Stimulated activated CD8-positive, alpha-beta memory T cell treated with anti-CD3 and anti-CD28 coated beads, Interleukin-2, amount 100 ng/mL, for 1 hour (primary cell): ENCODE results near the gene ERN1.
A peak's percentile ranks its signal among the peaks of the same experiment; 100 is the strongest.

ENCODE experiments used
- DNase-seq, 2 donors: peaks; one replicate each; pipeline ENCODE4 v3.0.0-alpha.2; 2020; ENCODE audit warnings: low read depth in 2 of 2

Gene ERN1

GRCh38 chr17:64005734-64006167 is 124.2 kb downstream of the ERN1 start:
- no peak for DNase-seq

- no peak for DNase-seq
Measured at GRCh38 chr17:64004903-64005733, 124.8 kb downstream of the ERN1 start.

DNA sequence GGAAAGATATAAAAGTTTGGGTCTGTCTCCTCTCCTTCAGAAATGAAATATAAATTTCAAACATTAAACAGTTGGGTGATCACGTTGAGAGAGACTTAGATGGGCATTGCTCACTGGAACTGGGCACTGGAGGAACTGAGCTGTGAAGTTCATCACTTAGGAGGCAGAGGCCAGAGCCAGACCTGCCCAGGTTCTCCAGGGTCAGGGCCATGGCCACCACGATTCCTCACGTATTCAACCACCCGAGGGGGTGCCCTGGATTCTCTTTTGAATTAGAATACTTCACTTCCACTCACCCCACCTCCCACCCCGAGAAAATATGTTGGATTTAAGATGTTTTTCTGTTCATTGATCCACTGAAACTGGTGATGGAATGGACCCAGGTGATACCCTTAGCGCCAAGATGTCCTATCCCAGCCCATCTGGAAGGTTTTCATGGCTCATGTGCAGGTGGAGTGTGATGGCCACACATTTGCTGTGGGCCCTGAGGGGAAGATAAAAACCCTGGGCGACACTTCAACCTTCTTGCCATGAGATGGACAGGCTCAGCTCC is 125.7 kb downstream of the ERN1 start:
- no peak for DNase-seq

DNA sequence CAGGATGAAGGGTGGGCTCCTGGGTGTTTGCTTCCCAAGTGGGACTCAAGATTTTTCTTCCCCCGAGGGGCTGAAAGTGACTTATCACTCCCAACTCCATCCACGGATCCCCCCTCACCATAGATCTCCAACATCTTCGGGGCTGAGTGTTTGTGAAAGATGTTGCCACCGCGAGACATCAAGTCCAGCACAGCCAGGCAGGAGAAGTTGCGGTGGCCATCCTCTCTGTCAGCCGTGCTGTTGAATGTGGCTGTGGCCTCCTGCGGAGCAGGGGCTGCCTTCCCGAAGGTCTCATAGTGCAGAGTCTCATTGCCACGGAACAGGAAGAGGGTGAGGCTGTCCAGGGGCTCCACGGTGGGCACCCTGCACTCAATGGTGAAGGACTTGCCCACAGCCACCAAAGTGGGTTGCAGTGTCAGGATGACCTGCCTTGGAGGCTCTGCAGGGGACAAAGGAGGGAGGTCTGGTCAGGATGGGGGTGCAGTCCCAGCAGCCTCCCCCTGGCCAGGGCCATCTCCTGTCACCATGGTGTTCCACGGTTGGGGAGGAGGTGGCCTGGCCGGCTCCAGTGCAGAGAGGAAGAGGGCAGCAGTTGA is 126.3 kb downstream of the ERN1 start:
- no peak for DNase-seq

DNA sequence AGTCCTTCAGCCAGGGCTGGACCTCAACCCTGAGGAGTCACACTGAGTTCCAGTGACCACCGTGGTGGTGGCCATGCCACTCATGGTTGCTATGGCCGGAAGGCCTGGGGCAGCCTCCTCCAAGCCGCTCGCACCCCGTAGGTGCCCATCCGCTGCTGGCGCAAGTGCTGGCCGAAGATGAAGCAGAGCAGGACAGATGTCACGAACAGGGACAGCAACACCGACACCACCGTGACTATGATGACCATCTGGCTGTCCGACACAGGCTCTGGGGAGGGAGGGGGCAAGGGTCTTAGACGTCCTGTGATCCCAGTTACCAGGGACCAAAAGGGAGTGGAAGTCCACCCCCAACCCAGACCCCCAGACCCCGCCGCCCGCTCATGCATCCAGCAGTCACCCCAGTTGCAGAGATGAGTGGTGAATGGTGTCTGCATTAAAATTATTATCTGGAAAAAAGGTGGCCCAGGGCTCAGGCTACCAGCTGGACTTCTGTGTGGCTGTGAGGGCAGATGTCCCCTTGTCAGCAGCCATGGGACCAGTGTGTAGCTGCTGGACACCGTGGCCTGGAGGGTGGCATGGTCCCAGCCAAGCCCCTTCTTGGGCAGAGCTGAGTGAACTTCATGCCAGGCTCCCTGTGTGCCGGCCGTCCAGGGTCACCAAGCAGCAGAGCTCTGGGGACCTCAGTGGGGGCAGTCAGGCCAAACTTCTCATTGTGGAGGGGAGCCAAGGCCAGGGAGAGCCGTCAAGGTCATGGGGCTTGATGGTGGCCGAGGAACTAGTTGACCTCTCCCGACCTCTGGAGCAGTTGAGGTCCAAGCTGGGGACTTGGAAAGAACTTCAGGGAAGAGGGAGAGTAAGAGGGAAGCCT is 127.1 kb downstream of the ERN1 start:
- DNase-seq = no peak

DNA sequence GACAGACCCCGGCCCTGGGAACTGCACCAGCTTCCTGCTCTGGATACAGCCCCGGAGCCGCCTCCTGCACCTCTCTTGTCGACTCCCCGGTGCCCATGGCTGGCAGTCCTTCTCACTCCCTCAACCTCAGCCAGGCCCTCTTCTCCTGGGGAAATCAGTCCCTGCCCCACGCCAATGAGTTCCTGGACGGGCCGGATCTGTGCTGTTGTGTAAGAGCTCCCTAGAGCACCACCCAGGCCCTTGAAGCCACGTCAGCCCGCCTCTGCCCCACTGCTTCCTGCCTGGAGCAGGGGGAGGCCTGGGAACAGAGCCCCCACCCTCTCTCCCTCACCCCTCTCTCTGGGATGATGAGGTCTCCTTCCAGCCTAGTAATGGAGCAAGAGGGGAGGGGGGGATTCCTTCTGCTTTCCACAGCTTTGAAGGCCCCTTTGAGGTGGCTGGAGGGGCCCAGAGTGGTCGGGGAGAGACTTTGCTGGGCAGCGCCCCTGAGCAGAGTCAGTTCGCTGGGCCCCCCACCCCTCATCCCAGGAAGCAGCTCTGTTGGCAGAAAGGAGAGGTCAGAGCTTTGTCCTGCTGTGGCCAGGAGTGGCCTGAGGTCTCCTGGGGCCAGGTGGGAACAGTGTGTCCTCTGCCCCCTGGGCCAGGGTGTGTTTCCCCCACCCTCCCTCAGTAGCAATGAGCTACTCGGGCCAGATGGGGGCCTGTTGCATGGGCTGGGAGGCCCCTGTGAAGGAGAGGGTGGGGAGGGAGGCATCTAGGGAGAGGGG is 128.0 kb downstream of the ERN1 start:
- no peak for DNase-seq

DNA sequence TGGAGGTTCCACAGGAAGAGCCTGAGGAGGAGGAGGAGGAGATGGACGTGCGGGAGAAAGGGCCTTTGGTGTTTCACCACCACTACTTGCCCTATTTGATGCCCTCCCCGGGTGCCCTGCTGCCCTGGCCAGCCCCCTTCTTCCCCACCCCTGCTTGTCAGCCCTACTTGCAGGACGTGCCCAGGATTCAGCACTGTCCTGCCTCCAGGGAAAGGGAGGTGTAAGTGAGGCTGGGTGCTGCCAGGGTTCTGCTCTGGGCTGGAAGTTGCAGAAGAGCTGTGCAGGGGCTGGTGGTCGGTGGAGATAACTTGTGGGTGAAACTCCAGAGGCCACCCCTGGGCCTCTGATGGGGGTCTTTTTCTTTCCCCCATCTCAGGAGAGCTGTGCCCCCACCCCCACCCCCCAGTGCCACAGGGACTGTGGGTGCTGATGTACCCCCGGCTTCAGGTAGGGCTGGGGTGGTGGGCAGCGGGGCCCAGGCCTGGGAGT is 128.8 kb downstream of the ERN1 start:
- DNase-seq = no peak

DNA sequence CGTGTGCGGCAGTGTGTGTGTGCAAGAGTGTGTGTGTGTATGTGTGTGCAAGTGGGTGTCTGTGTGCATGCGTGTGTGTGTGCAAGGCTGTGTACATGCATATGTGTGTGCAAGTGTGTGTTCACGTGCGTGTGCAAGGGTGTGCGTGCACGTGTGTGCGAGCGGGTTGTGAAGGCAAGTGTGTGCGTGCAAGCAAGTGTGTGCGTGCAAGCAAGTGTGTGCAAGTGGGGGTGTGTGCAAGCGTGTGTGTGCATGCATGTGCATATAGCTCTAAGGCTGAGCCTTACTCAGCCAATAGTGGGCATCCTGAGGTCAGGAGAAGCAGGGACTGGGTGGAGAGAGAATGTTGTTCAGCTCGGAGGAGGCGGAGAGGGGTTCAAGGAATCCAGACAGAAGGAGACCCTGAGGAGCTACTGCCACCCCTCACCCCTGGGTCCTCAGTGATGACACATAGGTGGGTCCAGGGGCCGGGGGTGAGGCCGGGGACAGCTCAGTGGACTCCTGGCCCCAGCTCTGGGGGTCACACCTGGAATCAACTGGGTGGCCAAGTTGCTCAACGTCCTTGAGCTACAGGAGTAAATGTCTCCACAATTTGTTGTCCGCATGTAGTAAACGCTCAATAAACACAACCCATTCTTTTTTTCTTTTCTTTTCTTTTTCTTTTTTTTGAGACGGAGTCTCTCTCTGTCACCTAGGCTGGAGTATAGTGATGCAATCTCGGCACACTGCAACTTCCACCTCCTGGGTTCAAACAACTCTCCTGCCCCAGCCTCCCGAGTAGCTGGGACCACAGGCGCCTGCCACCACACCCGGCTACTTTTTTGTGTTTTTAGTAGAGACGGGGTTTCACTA is 130.0 kb downstream of the ERN1 start:
- no peak for DNase-seq

DNA sequence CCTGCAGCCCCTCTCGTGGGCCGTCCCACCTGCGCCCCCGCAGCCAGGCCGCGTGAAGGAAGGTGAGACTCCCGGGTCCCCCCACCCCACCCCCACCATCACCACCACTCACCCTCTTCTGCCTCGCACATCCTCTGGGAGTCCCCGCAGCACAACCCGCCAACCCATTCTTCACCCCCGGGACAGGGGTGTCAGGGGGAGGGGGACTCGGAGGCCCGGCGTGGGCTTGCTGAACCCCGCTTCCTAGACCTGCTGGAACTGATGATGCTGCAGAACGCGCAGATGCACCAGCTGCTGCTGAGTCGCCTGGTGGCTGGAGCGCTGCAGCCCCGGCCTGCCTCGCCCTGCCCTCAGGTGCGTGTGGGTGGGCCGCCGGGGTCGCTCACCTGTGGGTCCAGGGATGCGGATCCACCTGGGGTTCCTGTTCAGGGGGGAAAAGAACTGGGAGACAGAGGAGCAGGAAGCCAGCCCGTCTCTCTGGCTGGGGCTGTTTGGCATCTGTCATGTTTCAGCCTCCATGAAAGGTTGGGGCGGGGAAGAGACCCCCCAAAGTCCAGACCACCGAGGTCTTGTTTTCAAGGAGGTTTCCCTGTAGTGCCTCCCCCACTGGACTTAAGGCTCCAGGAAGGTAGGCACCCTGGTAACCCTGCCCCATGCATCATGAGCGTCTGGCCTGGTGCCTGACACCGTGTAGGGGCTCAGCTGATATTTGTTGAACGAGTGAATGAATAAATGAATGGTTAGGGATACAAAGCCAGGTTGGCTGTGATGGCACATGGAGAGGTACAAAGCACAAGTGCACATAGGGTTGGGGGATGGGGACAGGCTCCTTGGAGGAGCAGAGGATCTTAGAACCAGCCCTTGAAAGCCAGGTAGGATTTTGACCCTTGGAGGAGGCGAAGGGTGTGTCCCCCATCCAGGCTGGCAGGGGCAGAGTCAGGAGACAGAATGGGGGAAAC is 130.9 kb downstream of the ERN1 start:
- DNase-seq = no peak

GRCh38 chr17:63998050-63998720 is 131.8 kb downstream of the ERN1 start, which contains the start of gene PRR29:
Gene PRR29, plus strand, starts transcription at chr17:63998351. Its CDS starts 14 bp downstream, at chr17:63998365.
- DNase-seq = peak; percentile 48 to 64

DNA sequence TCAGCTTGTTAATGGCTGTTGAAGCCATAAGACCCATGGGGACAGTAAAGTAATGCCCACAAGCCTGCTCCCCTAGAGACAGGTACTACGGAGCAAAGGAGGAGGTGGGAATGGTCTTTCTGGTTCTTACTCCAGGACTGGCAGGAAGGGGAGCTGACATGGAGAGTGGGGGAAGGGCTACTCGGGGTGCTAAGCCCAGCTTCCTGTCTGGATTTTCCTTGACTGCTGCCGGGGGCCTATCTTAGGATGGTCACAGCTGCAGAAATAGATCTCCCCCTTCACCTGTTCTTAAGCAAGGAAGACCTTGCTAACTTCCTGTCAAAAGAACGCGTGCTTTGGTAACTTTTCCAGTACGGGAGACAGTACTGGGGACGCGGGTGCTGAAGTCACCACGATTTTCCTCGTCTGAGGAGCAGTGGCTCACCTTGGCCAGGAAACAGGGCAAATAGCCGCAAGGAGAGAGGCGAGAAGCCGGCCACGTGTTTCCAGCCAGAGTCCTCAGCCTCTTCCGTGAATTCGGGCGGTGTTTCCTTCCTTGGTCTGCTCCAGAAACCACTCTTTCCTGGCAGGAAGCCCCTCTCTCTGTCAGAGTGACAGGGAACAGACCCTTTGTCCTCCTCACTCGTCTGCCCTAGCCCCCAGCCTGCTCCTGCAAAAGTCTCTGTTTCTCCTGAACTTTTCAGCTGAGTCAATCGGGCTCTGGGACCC is 132.4 kb downstream of the ERN1 start:
- no peak for DNase-seq

GRCh38 chr17:63996430-63997182 is 133.3 kb downstream of the ERN1 start:
- no peak for DNase-seq

DNA sequence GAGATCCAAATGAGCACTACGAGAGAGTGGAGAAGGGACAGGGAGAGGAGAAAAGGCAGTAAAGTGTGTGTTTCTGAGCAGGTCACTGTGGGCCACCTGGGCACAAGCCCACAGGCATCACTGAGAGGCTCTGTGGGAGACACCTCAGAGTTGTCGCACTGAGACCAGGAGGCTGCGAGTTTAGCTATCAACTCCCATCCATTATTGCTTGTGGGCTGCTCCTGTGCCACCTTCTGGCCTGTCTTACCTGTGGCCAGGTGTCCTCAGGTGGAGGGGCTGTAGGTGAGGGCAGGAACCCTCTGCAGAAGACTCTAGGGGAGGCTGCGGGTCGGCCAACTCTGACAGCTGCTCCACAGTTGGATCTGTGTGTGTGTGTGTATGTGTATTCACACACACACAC is 134.3 kb downstream of the ERN1 start:
- DNase-seq = no peak

DNA sequence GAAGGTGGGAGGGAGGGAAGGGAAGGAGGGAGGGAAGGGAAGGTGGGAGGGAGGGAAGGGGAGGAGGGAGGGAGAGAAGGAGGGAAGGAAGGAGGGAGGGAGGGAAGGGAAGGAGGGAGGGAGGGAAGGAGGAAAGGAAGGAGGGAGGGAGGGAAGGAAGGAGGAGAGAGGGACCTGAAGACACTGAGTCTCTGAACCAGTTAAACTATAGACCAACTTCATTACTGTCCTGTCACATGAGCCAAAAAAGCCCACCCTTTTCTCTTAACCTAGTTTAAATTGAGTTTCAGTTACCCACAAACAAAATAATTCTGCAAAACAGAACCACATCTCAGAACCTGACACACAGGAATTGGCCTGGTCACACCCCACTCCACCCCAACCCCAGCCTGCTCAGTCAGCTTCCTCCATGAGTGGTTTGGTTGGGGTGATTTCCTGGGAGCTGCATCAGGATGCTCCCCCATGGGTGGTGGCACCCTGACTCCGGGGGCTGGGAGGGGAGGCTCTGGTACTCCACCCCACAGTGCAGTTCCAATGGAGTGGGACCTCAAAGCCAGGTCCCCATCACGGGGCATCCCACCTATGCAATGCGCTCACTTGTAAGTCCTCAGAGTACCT is 136.5 kb downstream of the ERN1 start:
- no peak for DNase-seq

DNA sequence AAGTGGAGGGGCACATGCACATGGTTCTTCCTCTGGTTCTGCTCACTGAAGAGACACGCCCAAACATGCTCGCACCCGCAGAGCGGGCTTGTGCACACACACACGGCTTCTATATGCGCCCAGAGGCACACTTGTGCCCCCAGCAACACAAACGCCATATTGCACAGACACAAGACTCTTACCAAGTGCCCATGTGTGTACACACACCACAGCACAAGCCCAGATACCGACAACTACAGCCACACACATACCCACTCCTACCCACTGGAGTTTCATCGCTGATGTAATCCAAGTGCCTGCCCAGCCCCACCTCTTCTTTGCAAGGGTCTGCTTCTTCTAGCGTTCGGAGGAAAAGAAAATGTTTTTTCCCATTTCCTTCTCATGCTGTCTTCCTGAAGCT is 138.3 kb downstream of the ERN1 start:
- no peak for DNase-seq

- no peak for DNase-seq
Measured at GRCh38 chr17:63989622-63990345, 140.2 kb downstream of the ERN1 start.
